HUES64 (cell line): ENCODE measurements around the gene PHLDA2. TPM values are rescaled to one million over a fixed set of nuclear protein-coding genes. Genes with fewer than 3 reads are reported as not detected.

ENCODE experiments used
- H3K27ac ChIP-seq: 2 replicates; pipeline ENCODE4 v1.7.0; 2013; ENCODE audit warnings: low read depth, low read length, inconsistent platforms
- H3K27me3 ChIP-seq: 2 replicates; pipeline ENCODE4 v1.6.1; 2013; ENCODE audit warnings: mild to moderate bottlenecking, low read length; ENCODE audit not compliant: insufficient read depth
- H3K36me3 ChIP-seq: 2 replicates; pipeline ENCODE4 v1.6.1; 2013; ENCODE audit warnings: mild to moderate bottlenecking, low read length; ENCODE audit not compliant: insufficient read depth
- H3K4me1 ChIP-seq: 2 replicates; pipeline ENCODE4 v1.6.1; 2013; ENCODE audit warnings: mild to moderate bottlenecking, low read length, moderate library complexity; ENCODE audit not compliant: insufficient read depth
- H3K4me3 ChIP-seq: 2 replicates; pipeline ENCODE4 v1.5.1; 2013; ENCODE audit warnings: mild to moderate bottlenecking, low read length, moderate library complexity
- H3K9ac ChIP-seq: 2 replicates; pipeline ENCODE4 v1.6.1; 2013; ENCODE audit warnings: mild to moderate bottlenecking, low read depth, low read length
- H3K9me3 ChIP-seq: 2 replicates; pipeline ENCODE4 v1.6.1; 2013; ENCODE audit warnings: low read depth, low read length; ENCODE audit not compliant: insufficient read depth
- WGBS: fragments of 150-250, 120-280 bp; methylation state at CpG from one replicate; pipeline ENCODE4 v1.1.7; 2013; ENCODE audit warnings: missing lambda C conversion rate; 5-methylcytosine and 5-hydroxymethylcytosine counted together
- polyA plus RNA-seq, 2 experiments: library from polyadenylated mRNA; stranded (reverse); fragments of 50-300 nt; gene quantifications; one replicate each; pipeline ENCODE4 v1.2.3, GENCODE V29; 2013

PHLDA2 gene
- polyA plus RNA-seq (2013, experiment 1 of 2) = 8.3 TPM
- 9.8 TPM for polyA plus RNA-seq (2013, experiment 2 of 2)

- Histone ChIP-seq H3K36me3 (no peaks in the 10 kb centered on the region), H3K4me1 (peaks cover 16% of the 10 kb centered on the region; the same call in 1 of the 2 replicates), H3K9ac (peak within 1 kb of the TSS; percentile 78), H3K27me3 (peaks cover 41% of the 10 kb centered on the region), H3K9me3 (no peaks in the 10 kb centered on the region), H3K27ac (no peak within 1 kb of the TSS), H3K4me3 (peak within 1 kb of the TSS; percentile 68)
- WGBS = under 1% methylated on average over 109 of the region's 113 CpGs
Observed at GRCh38 chr11:2928605-2929530, at the start of gene PHLDA2. Gene PHLDA2, minus strand, starts transcription at chr11:2929420. Its CDS starts 56 bp downstream, at chr11:2929364.

- no peaks in the 10 kb centered on the region for H3K4me1 ChIP-seq
- H3K36me3 ChIP-seq = peaks cover 76% of the 10 kb centered on the region
- H3K27me3 ChIP-seq = no peaks in the 10 kb centered on the region
- H3K4me3 ChIP-seq = no peak overlapping the region
- WGBS = 96% methylated on average over 7 of the region's 7 CpGs
- no peak overlapping the region for H3K9ac ChIP-seq
- H3K9me3 ChIP-seq = no peaks in the 10 kb centered on the region
- no peak overlapping the region for H3K27ac ChIP-seq
Observed at GRCh38 chr11:2977113-2977512, 47.9 kb upstream of the PHLDA2 start.

- Histone ChIP-seq H3K27ac (no peak overlapping the region), H3K9me3 (no peaks in the 10 kb centered on the region), H3K4me3 (no peak overlapping the region), H3K27me3 (no peaks in the 10 kb centered on the region), H3K4me1 (no peaks in the 10 kb centered on the region), H3K9ac (no peak overlapping the region), H3K36me3 (peaks cover 83% of the 10 kb centered on the region)
- 94% methylated on average over 6 of the region's 6 CpGs for WGBS
Observed at GRCh38 chr11:2976294-2977063, 47.3 kb upstream of the PHLDA2 start.

GRCh38 chr11:2975594-2975993, 46.4 kb upstream of the PHLDA2 start:
- Histone ChIP-seq H3K9me3 (no peaks in the 10 kb centered on the region), H3K4me1 (no peaks in the 10 kb centered on the region), H3K9ac (no peak overlapping the region), H3K4me3 (no peak overlapping the region), H3K36me3 (peaks cover 92% of the 10 kb centered on the region), H3K27ac (no peak overlapping the region), H3K27me3 (no peaks in the 10 kb centered on the region)
- WGBS = 87% methylated on average over 4 of the region's 4 CpGs

GRCh38 chr11:2974272-2974671, 45.1 kb upstream of the PHLDA2 start:
- peaks cover 100% of the 10 kb centered on the region for H3K36me3 ChIP-seq
- no peaks in the 10 kb centered on the region for H3K27me3 ChIP-seq
- H3K9me3 ChIP-seq = no peaks in the 10 kb centered on the region
- WGBS = 96% methylated on average over 3 of the region's 3 CpGs
- H3K27ac ChIP-seq = no peak overlapping the region
- H3K9ac ChIP-seq = no peak overlapping the region
- no peak overlapping the region for H3K4me3 ChIP-seq
- H3K4me1 ChIP-seq = no peaks in the 10 kb centered on the region

- 79% methylated on average over 6 of the region's 6 CpGs for WGBS
- peaks cover 98% of the 10 kb centered on the region for H3K36me3 ChIP-seq
Observed at GRCh38 chr11:2968341-2968900, 39.2 kb upstream of the PHLDA2 start.

GRCh38 chr11:2964782-2965181, 35.6 kb upstream of the PHLDA2 start:
- Histone ChIP-seq H3K4me3 (no peak overlapping the region), H3K9me3 (no peaks in the 10 kb centered on the region), H3K27me3 (no peaks in the 10 kb centered on the region), H3K27ac (no peak overlapping the region), H3K9ac (no peak overlapping the region), H3K4me1 (peaks cover 26% of the 10 kb centered on the region), H3K36me3 (peaks cover 92% of the 10 kb centered on the region)
- WGBS = 95% methylated on average over 4 of the region's 4 CpGs

More at GRCh38 chr11:2968341-2968900, 39.2 kb upstream of the PHLDA2 start:
- H3K9ac ChIP-seq = no peak overlapping the region
- no peak overlapping the region for H3K27ac ChIP-seq
- H3K9me3 ChIP-seq = no peaks in the 10 kb centered on the region
- H3K4me1 ChIP-seq = no peaks in the 10 kb centered on the region
- H3K27me3 ChIP-seq = no peaks in the 10 kb centered on the region
- no peak overlapping the region for H3K4me3 ChIP-seq

- no peaks in the 10 kb centered on the region for H3K27me3 ChIP-seq
- H3K4me3 ChIP-seq = no peak overlapping the region
- peaks cover 26% of the 10 kb centered on the region for H3K4me1 ChIP-seq
- H3K27ac ChIP-seq = no peak overlapping the region
- 98% methylated on average over 6 of the region's 6 CpGs for WGBS
- H3K9ac ChIP-seq = no peak overlapping the region
- H3K9me3 ChIP-seq = no peaks in the 10 kb centered on the region
- H3K36me3 ChIP-seq = peaks cover 92% of the 10 kb centered on the region
Observed at GRCh38 chr11:2963761-2964160, 34.5 kb upstream of the PHLDA2 start.

GRCh38 chr11:2963112-2963754, 34.0 kb upstream of the PHLDA2 start:
- Histone ChIP-seq H3K36me3 (peaks cover 92% of the 10 kb centered on the region), H3K9me3 (no peaks in the 10 kb centered on the region), H3K27ac (no peak overlapping the region), H3K4me1 (peaks cover 26% of the 10 kb centered on the region), H3K27me3 (no peaks in the 10 kb centered on the region), H3K4me3 (no peak overlapping the region), H3K9ac (no peak overlapping the region)
- WGBS = 95% methylated on average over 7 of the region's 7 CpGs

GRCh38 chr11:2961080-2961479, 31.9 kb upstream of the PHLDA2 start:
- Histone ChIP-seq H3K27me3 (no peaks in the 10 kb centered on the region), H3K4me3 (no peak overlapping the region), H3K9me3 (no peaks in the 10 kb centered on the region), H3K9ac (no peak overlapping the region), H3K36me3 (peaks cover 94% of the 10 kb centered on the region), H3K27ac (no peak overlapping the region), H3K4me1 (peaks cover 32% of the 10 kb centered on the region)
- 73% methylated on average over 4 of the region's 5 CpGs for WGBS
